ENCODE results near the gene VPS29. TPM values are rescaled to one million over a fixed set of nuclear protein-coding genes. Genes with fewer than 3 reads are reported as not detected.

VPS29 gene
- total RNA-seq, 3 donors from 2014 or later: 70.7 to 78.4 (median 76.1) TPM

GRCh38 chr12:110444455-110444854, 57.5 kb downstream of the VPS29 start:
- no peak for ATAC-seq

More at GRCh38 chr12:110444455-110444854, 57.5 kb downstream of the VPS29 start:
- no peak for DNase-seq
- H3K27me3 Mint-ChIP-seq (ENCODE audit: low read depth): no peaks in the 10 kb centered on the region
- H3K4me3 Mint-ChIP-seq: no peak overlapping the region
- H3K4me1 Mint-ChIP-seq (ENCODE audit: low read depth): peaks cover 28% of the 10 kb centered on the region
- H3K36me3 Mint-ChIP-seq (ENCODE audit: insufficient read depth): peaks cover 16% of the 10 kb centered on the region
- H3K9me3 Mint-ChIP-seq: no peaks in the 10 kb centered on the region

Other genes starting within 250 kb of the VPS29 start
- 100 to 1,000 TPM; 240 to 245 (median 241) TPM for gene ATP2A2, start 220.9 kb downstream of the VPS29 start, total RNA-seq
- 10 to 100 TPM; 54.6 to 61.5 (median 58.4) TPM for gene ANAPC7, start 98.4 kb downstream of the VPS29 start, total RNA-seq
- 100 to 1,000 TPM; 217 to 229 (median 225) TPM for gene ARPC3, start 51.8 kb downstream of the VPS29 start, total RNA-seq
- 10 to 100 TPM; 66.1 to 75.8 (median 72.1) TPM for gene GPN3, start 33.9 kb downstream of the VPS29 start, total RNA-seq
- gene FAM216A, start 33.3 kb downstream of the VPS29 start, total RNA-seq: 10 to 100 TPM; 33.9 to 47.7 (median 41.7) TPM
- under 1 TPM; 0.34 to 0.73 (median 0.51) TPM for gene RAD9B, start 220 bp upstream of the VPS29 start, total RNA-seq
- gene PPTC7, start 81.2 kb upstream of the VPS29 start, total RNA-seq: 10 to 100 TPM; 74.2 to 76.4 (median 74.4) TPM
- 1 to 10 TPM; 3.5 to 4.4 (median 3.6) TPM for gene TCTN1, start 112.0 kb upstream of the VPS29 start, total RNA-seq
- gene HVCN1, start 187.0 kb upstream of the VPS29 start, total RNA-seq: 1 to 10 TPM; 6.1 to 8.1 (median 7.2) TPM
- 100 to 1,000 TPM; 345 to 413 (median 354) TPM for gene PPP1CC, start 240.8 kb upstream of the VPS29 start, total RNA-seq

Measured in activated T-cell treated with anti-CD3 and anti-CD28 coated beads, Interleukin-2, amount 50 U/mL, for 4 hours (primary cell).